IMR-90 (cell line): ENCODE results near the gene TOR2A. TPM values are rescaled to one million over a fixed set of nuclear protein-coding genes. Genes with fewer than 3 reads are reported as not detected.

Source experiments
- ATAC-seq: fragments of 200-7000 bp; cut with Tn5 transposase; 2 replicates; pipeline ENCODE4 v1.9.1; 2020; ENCODE audit warnings: low read depth, mild to moderate bottlenecking, moderate library complexity
- BruUV-seq: library from RNA; stranded (reverse); fragments of 400-500 nt; replicated peaks from 2 replicates; lab custom pipeline; 2021; lab: Mats Ljungman, UMichigan
- CTCF ChIA-PET: fragments of 300-600 bp; formaldehyde crosslinking; extraction: SDS; loops from one replicate; lab custom pipeline; 2021; ENCODE audit warnings: antibody characterized with exemption; lab: Yijun Ruan, JAX
- POLR2A ChIA-PET: fragments of 300-600 bp; sonication (Branson Sonifier 250); formaldehyde crosslinking; loops from one replicate; lab custom pipeline; 2022; ENCODE audit warnings: antibody characterized with exemption; ENCODE audit not compliant: unreplicated experiment; lab: Charles Lee
- DNase-seq: peaks from one replicate; pipeline ENCODE4 v3.0.0; 2013
- H2AFZ ChIP-seq: replicated peaks from 2 replicates; pipeline ENCODE3; 2013; ENCODE audit warnings: low read length, mild to moderate bottlenecking; ENCODE audit not compliant: poor library complexity
- H2AK5ac ChIP-seq: 2 replicates; pipeline ENCODE4 v1.6.1; 2013; ENCODE audit warnings: low read depth, low read length, inconsistent platforms
- H2AK9ac ChIP-seq: replicated peaks from 2 replicates; pipeline ENCODE3; 2013; ENCODE audit warnings: mild to moderate bottlenecking, low read depth, low read length, moderate library complexity; ENCODE audit not compliant: poor library complexity
- H2BK120ac ChIP-seq: 2 replicates; pipeline ENCODE4 v1.6.1; 2013; ENCODE audit warnings: low read depth, low read length, inconsistent platforms
- H2BK15ac ChIP-seq: 3 replicates; pipeline ENCODE4 v1.6.1; 2013; ENCODE audit warnings: low read depth, low read length, inconsistent platforms
- H2BK20ac ChIP-seq: 2 replicates; pipeline ENCODE4 v1.6.1; 2013; ENCODE audit warnings: low read depth, mild to moderate bottlenecking, inconsistent platforms, low read length, moderate library complexity
- H2BK5ac ChIP-seq: 2 replicates; pipeline ENCODE4 v1.6.1; 2013; ENCODE audit warnings: mild to moderate bottlenecking, low read depth, low read length, inconsistent platforms; ENCODE audit not compliant: poor library complexity, severe bottlenecking
- H3K14ac ChIP-seq: replicated peaks from 2 replicates; pipeline ENCODE4 v1.6.1; 2013; ENCODE audit warnings: low read depth, low read length, inconsistent platforms
- H3K18ac ChIP-seq: 2 replicates; pipeline ENCODE4 v1.6.1; 2013; ENCODE audit warnings: low read depth, low read length, control low read depth
- H3K23ac ChIP-seq: 2 replicates; pipeline ENCODE4 v1.6.1; 2013; ENCODE audit warnings: low read depth, low read length, inconsistent platforms
- H3K27ac ChIP-seq: 2 replicates; pipeline ENCODE4 v1.5.1; 2013; ENCODE audit warnings: mild to moderate bottlenecking, control low read depth, low read length; ENCODE audit not compliant: insufficient read depth
- H3K27me3 ChIP-seq: 2 replicates; pipeline ENCODE4 v1.6.1; 2013; ENCODE audit warnings: low read length; ENCODE audit not compliant: control insufficient read depth, insufficient read depth
- H3K36me3 ChIP-seq: 2 replicates; pipeline ENCODE4 v1.6.1; 2013; ENCODE audit warnings: low read length, mixed read lengths; ENCODE audit not compliant: control insufficient read depth, insufficient read depth
- H3K4ac ChIP-seq: 2 replicates; pipeline ENCODE4 v1.6.1; 2013; ENCODE audit warnings: low read depth, low read length, inconsistent platforms
- H3K4me1 ChIP-seq: 2 replicates; pipeline ENCODE4 v1.6.1; 2013; ENCODE audit warnings: low read length, mixed read lengths; ENCODE audit not compliant: control insufficient read depth, insufficient read depth
- H3K4me2 ChIP-seq: 2 replicates; pipeline ENCODE4 v1.6.1; 2013; ENCODE audit warnings: low read depth, mild to moderate bottlenecking, control low read depth, low read length, moderate library complexity
- H3K4me3 ChIP-seq: 2 replicates; pipeline ENCODE4 v1.5.1; 2013; ENCODE audit warnings: low read depth, mild to moderate bottlenecking, control low read depth, low read length, moderate library complexity; ENCODE audit not compliant: insufficient read depth
- H3K56ac ChIP-seq: 2 replicates; pipeline ENCODE4 v1.6.1; 2013; ENCODE audit warnings: low read length, inconsistent platforms; ENCODE audit not compliant: insufficient read depth; ENCODE audit errors: extremely low read depth
- H3K79me1 ChIP-seq, 2 experiments: 2 replicates each; pipeline ENCODE4 v1.6.1; 2013; ENCODE audit warnings: low read length in 2 of 2, inconsistent platforms in 1 of 2, low read depth in 1 of 2
- H3K9ac ChIP-seq: 2 replicates; pipeline ENCODE4 v1.6.1; 2013; ENCODE audit warnings: low read depth, low read length, control low read depth
- H3K9me1 ChIP-seq: 2 replicates; pipeline ENCODE4 v1.6.1; 2013; ENCODE audit warnings: low read length, inconsistent platforms; ENCODE audit not compliant: insufficient read depth
- H3K9me3 ChIP-seq: 2 replicates; pipeline ENCODE4 v1.6.1; 2013; ENCODE audit warnings: low read length; ENCODE audit not compliant: control insufficient read depth, insufficient read depth
- H4K20me1 ChIP-seq: 2 replicates; pipeline ENCODE4 v1.6.1; 2013; ENCODE audit warnings: low read length, inconsistent platforms; ENCODE audit not compliant: insufficient read depth
- H4K5ac ChIP-seq: 2 replicates; pipeline ENCODE4 v1.6.1; 2013; ENCODE audit warnings: mild to moderate bottlenecking, low read depth, low read length, control low read depth
- H4K8ac ChIP-seq, 2 experiments: 2 replicates each; pipeline ENCODE4 v1.6.1; 2013; ENCODE audit warnings: low read depth in 2 of 2, low read length in 2 of 2, control low read depth in 1 of 2, inconsistent platforms in 1 of 2
- H4K91ac ChIP-seq: 2 replicates; pipeline ENCODE4 v1.6.1; 2013; ENCODE audit warnings: low read depth, low read length, inconsistent platforms; ENCODE audit not compliant: insufficient read depth
- BHLHE40 ChIP-seq: fragments of 150-350 bp; IDR thresholded peaks from 2 replicates; pipeline ENCODE4 v1.6.1; 2016; ENCODE audit warnings: mild to moderate bottlenecking, low read depth, low read length
- CEBPB ChIP-seq: IDR thresholded peaks from 2 replicates; pipeline ENCODE4 v1.6.1; 2012; ENCODE audit warnings: low read depth, low read length, improper control_type of control experiment
- CHD1 ChIP-seq: IDR thresholded peaks from 2 replicates; pipeline ENCODE4 v1.6.1; 2012; ENCODE audit warnings: low read depth, low read length, improper control_type of control experiment
- FOS ChIP-seq: fragments of 150-350 bp; IDR thresholded peaks from 2 replicates; pipeline ENCODE4 v1.6.1; 2016; ENCODE audit warnings: low read depth, low read length
- MAFK ChIP-seq: IDR thresholded peaks from 2 replicates; pipeline ENCODE4 v1.6.1; 2012; ENCODE audit warnings: low read depth, low read length, improper control_type of control experiment
- MAZ ChIP-seq: IDR thresholded peaks from 2 replicates; pipeline ENCODE4 v1.6.1; 2012; ENCODE audit warnings: low read depth, mild to moderate bottlenecking, low read length, improper control_type of control experiment, moderate library complexity, borderline replicate concordance
- NFE2L2 ChIP-seq: fragments of 150-350 bp; IDR thresholded peaks from 2 replicates; pipeline ENCODE4 v1.6.1; 2016; ENCODE audit warnings: low read depth, mild to moderate bottlenecking, low read length
- POLR2A ChIP-seq: IDR thresholded peaks from 2 replicates; pipeline ENCODE4 v1.6.1; 2012; ENCODE audit warnings: mild to moderate bottlenecking, low read depth, low read length
- RAD21 ChIP-seq: IDR thresholded peaks from 2 replicates; pipeline ENCODE4 v1.6.1; 2012; ENCODE audit warnings: low read length, improper control_type of control experiment
- RCOR1 ChIP-seq: IDR thresholded peaks from 2 replicates; pipeline ENCODE4 v1.6.1; 2012; ENCODE audit warnings: mild to moderate bottlenecking, low read length, improper control_type of control experiment; ENCODE audit not compliant: insufficient replicate concordance
- RFX5 ChIP-seq: IDR thresholded peaks from 2 replicates; pipeline ENCODE4 v1.8.0; 2012; ENCODE audit warnings: low read depth, mild to moderate bottlenecking, low read length, moderate library complexity
- SMC3 ChIP-seq: fragments of 150-350 bp; IDR thresholded peaks from 2 replicates; pipeline ENCODE4 v1.6.1; 2016; ENCODE audit warnings: low read depth, mild to moderate bottlenecking, antibody characterized with exemption, low read length, moderate library complexity
- WGBS, 2 experiments: methylation state at CpG; one replicate each; pipeline versions ENCODE4 v1.1.5 to v1.1.7; 2013; ENCODE audit warnings: missing lambda C conversion rate in 2 of 2; ENCODE audit not compliant: insufficient read length in 1 of 2; ENCODE audit errors: extremely low coverage in 2 of 2; 5-methylcytosine and 5-hydroxymethylcytosine counted together
- dilution Hi-C: fragments of 300-500 bp; cut with HindIII; formaldehyde crosslinking; loops from one replicate; pipeline ENCODE4 v1.14.3; 2018; ENCODE audit warnings: low sequenced_read_pairs; ENCODE audit not compliant: unreplicated experiment
- in situ Hi-C: fragments of 300-500 bp; cut with MboI; formaldehyde crosslinking; loops from 3 replicates; pipeline ENCODE4 v1.14.3; 2019; ENCODE audit warnings: low sequenced_read_pairs, inconsistent platforms, mixed read lengths
- intact Hi-C: fragments of 100-400 bp; cut with micrococcal nuclease; formaldehyde crosslinking; loops from 2 replicates; pipeline ENCODE4 v1.10.0; 2022
- polyA plus RNA-seq, 3 experiments: library from polyadenylated mRNA; depleted of rRNA; stranded (reverse); fragments of >200 nt; gene quantifications; 2 replicates each; pipeline ENCODE4 v1.2.3, GENCODE V29; 2012; ENCODE audit warnings: low replicate concordance in 1 of 3
- total RNA-seq: library from RNA; depleted of rRNA; stranded (reverse); fragments of >200 nt; gene quantifications from 2 replicates; pipeline ENCODE4 v1.2.3, GENCODE V29; 2012
- TF ChIP-seq, protein P1 (sequence below): fragments of 150-350 bp; IDR thresholded peaks from 2 replicates; pipeline ENCODE4 v1.6.1; 2016; ENCODE audit warnings: low read depth, mild to moderate bottlenecking, low read length, moderate library complexity, borderline replicate concordance
- TF ChIP-seq, protein P2 (sequence below): fragments of 150-350 bp; IDR thresholded peaks from 2 replicates; pipeline ENCODE4 v1.6.1; 2017; ENCODE audit warnings: mild to moderate bottlenecking, antibody characterized with exemption, low read length, low read depth
- TF ChIP-seq, protein P3 (sequence below): conservative IDR thresholded peaks from 2 replicates; pipeline ENCODE4 v1.5.1; 2012; ENCODE audit warnings: mild to moderate bottlenecking, low read depth, low read length, improper control_type of control experiment

TOR2A gene
- total and polyA plus RNA-seq, 2 of the 4 experiments (the other 2 are of a cell fraction) = 0.90 to 12.5 TPM

DNA sequence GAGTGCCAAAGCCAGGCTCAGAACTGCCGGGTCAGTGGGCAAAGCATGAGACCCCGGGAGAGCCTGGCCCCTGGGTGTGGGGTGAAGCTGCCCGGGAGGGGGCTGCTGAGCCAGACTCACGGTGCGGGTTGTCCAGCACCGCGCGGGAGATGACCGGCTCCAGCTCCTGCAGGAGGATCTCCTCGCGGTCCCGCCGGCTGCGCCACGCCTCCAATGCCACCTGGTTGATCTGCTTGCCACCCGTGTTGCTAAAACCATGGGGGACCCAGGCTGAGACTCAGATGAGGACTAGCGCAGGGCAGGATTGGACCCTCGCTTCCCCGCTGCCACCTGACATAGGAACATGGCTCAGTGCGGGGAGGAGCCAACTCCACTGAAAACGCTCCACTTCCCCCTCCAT, 2.6 kb downstream of the TOR2A start:
- H3K4ac ChIP-seq = no peak overlapping the region
- H3K23ac ChIP-seq = no peak overlapping the region
- H4K20me1 ChIP-seq = no peaks in the 10 kb centered on the region
- no peak overlapping the region for H2AFZ ChIP-seq
- H3K4me1 ChIP-seq = peaks cover 6% of the 10 kb centered on the region
- H3K9me3 ChIP-seq = no peaks in the 10 kb centered on the region
- 0 out of 2 replicates have a peak, but pooled peaks cover 3% of the 10 kb centered on the region for H3K27me3 ChIP-seq
- no peak overlapping the region for H3K14ac ChIP-seq
- TF ChIP-seq SMC3 = no peak
- TF ChIP-seq CEBPB = no peak
- TF ChIP-seq, protein P1, sequence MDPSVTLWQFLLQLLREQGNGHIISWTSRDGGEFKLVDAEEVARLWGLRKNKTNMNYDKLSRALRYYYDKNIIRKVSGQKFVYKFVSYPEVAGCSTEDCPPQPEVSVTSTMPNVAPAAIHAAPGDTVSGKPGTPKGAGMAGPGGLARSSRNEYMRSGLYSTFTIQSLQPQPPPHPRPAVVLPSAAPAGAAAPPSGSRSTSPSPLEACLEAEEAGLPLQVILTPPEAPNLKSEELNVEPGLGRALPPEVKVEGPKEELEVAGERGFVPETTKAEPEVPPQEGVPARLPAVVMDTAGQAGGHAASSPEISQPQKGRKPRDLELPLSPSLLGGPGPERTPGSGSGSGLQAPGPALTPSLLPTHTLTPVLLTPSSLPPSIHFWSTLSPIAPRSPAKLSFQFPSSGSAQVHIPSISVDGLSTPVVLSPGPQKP = no peak
- no peak for TF ChIP-seq NFE2L2
- TF ChIP-seq, protein P2, sequence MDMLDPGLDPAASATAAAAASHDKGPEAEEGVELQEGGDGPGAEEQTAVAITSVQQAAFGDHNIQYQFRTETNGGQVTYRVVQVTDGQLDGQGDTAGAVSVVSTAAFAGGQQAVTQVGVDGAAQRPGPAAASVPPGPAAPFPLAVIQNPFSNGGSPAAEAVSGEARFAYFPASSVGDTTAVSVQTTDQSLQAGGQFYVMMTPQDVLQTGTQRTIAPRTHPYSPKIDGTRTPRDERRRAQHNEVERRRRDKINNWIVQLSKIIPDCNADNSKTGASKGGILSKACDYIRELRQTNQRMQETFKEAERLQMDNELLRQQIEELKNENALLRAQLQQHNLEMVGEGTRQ = no peak
- TF ChIP-seq BHLHE40 = no peak
- no peak for TF ChIP-seq RFX5
- TF ChIP-seq MAZ = no peak
- no peak for TF ChIP-seq RAD21
- TF ChIP-seq, protein P3, sequence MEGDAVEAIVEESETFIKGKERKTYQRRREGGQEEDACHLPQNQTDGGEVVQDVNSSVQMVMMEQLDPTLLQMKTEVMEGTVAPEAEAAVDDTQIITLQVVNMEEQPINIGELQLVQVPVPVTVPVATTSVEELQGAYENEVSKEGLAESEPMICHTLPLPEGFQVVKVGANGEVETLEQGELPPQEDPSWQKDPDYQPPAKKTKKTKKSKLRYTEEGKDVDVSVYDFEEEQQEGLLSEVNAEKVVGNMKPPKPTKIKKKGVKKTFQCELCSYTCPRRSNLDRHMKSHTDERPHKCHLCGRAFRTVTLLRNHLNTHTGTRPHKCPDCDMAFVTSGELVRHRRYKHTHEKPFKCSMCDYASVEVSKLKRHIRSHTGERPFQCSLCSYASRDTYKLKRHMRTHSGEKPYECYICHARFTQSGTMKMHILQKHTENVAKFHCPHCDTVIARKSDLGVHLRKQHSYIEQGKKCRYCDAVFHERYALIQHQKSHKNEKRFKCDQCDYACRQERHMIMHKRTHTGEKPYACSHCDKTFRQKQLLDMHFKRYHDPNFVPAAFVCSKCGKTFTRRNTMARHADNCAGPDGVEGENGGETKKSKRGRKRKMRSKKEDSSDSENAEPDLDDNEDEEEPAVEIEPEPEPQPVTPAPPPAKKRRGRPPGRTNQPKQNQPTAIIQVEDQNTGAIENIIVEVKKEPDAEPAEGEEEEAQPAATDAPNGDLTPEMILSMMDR = no peak
- no peak for TF ChIP-seq CHD1
- TF ChIP-seq POLR2A = no peak
- TF ChIP-seq RCOR1 = no peak
- no peak for TF ChIP-seq MAFK
- no peak for TF ChIP-seq FOS
- H2AK5ac ChIP-seq = no peak overlapping the region
- H3K18ac ChIP-seq = no peak overlapping the region
- no TSS peak for BruUV-seq
- H3K4me3 ChIP-seq = no peak overlapping the region
- no peak overlapping the region for H4K8ac ChIP-seq
- H2AK9ac ChIP-seq = no peak overlapping the region
- H2BK15ac ChIP-seq = no peak overlapping the region
- intact Hi-C loops (loop anchor here (5.0 kb wide), 1 partner anchor 225 kb away; no protein-coding TSS in a partner anchor), dilution Hi-C loops (no loop called here), in situ Hi-C loops (no loop called here)
- no peaks in the 10 kb centered on the region for H3K9me1 ChIP-seq
- no peak overlapping the region for H4K91ac ChIP-seq
- H3K9ac ChIP-seq = no peak overlapping the region
- no peak overlapping the region for H2BK120ac ChIP-seq
- peaks cover 5% of the 10 kb centered on the region; the same call in 1 of the 2 replicates for H3K36me3 ChIP-seq
- H3K27ac ChIP-seq = no peak overlapping the region
- 96% methylated on average over 17 of the region's 21 CpGs; no CpG with 5 or more reads in 1 of the 2 experiments for WGBS, 2 experiments
- ATAC-seq = no peak
- no peak overlapping the region for H3K4me2 ChIP-seq
- POLR2A ChIA-PET = no interaction called here
- DNase-seq = no peak
- H3K56ac ChIP-seq = no peak overlapping the region
- no peak overlapping the region for H2BK20ac ChIP-seq
- no peak overlapping the region for H2BK5ac ChIP-seq
- no peak overlapping the region for H4K5ac ChIP-seq
- CTCF ChIA-PET = no interaction called here
- peaks cover 4 to 12% of the 10 kb centered on the region in 2 experiments; a peak in 2 of 4 replicates for H3K79me1 ChIP-seq
